GM20000 (cell line): ENCODE results near the gene PPP1R10.
"Not testable (repeated sequence)": the region's sequence is repeated elsewhere in the genome, so short reads cannot be mapped to it uniquely, and the experiment has no call there.

Experiments
- DNase-seq: peaks from one replicate; pipeline ENCODE4 v3.0.0; 2012; ENCODE audit warnings: low spot score
- CTCF ChIP-seq: IDR thresholded peaks from 2 replicates; pipeline ENCODE4 v1.5.1; 2012; ENCODE audit warnings: mild to moderate bottlenecking, control low read depth; ENCODE audit errors: extremely low read depth, missing control alignments

The PPP1R10 gene

GRCh38 chr6:30616811-30617564, at the start of gene PPP1R10:
TSS of gene PPP1R10 (minus strand) at chr6:30617243. CDS start at chr6:30609944, 7,299 bp downstream.
- peak; percentile 91 for DNase-seq

GRCh38 chr6:30666300-30666699, 49.3 kb upstream of the PPP1R10 start:
- DNase-seq, result not testable (repeated sequence)

More at GRCh38 chr6:30616811-30617564, at the start of gene PPP1R10:
- no peak for TF ChIP-seq CTCF

- DNase-seq, result no peak
- no peak for TF ChIP-seq CTCF
Observed at GRCh38 chr6:30664994-30665767, 48.1 kb upstream of the PPP1R10 start.

DNA sequence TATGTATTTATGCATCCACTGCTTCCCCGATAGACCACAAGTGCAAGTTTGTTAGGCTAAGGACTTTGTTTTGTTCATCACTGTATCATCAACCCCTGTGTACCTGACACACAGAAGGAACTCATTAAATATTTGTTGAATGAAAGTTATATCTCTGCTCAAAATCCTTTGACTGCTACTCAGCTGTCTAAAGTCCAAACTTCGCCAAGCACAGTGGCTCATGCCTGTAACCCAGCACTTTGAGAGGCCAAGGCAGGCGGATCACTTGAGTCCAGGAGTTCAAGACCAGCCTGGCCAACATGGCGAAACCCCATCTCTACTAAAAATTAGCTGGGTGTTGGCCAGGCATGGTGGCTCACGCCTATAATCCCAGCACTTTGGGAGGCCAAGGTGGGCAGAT, 40.9 kb upstream of the PPP1R10 start:
- DNase-seq, result not testable (repeated sequence)

- no peak for TF ChIP-seq CTCF
- no peak for DNase-seq
Observed at GRCh38 chr6:30657454-30657853, 40.4 kb upstream of the PPP1R10 start.

GRCh38 chr6:30656513-30656912, 39.5 kb upstream of the PPP1R10 start:
- no peak for DNase-seq
- no peak for TF ChIP-seq CTCF

DNA sequence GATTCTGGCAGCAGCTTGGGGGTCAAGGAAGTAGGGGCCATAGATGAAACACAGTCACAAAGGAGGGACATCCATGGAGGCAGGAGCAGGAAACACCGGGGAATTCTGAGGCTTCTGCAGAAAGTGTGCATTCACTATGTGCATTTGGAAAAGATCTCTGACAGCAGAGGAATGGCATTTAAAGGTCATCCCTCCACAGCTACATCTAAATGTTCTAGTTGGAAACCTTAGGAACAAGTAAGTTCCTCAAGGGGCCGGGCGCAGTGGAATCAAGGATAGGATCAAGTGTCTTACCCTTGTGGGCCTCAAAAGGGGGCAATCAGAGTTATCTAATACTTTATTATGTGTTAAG, 38.7 kb upstream of the PPP1R10 start:
- DNase-seq, result no peak
- no peak for TF ChIP-seq CTCF

DNA sequence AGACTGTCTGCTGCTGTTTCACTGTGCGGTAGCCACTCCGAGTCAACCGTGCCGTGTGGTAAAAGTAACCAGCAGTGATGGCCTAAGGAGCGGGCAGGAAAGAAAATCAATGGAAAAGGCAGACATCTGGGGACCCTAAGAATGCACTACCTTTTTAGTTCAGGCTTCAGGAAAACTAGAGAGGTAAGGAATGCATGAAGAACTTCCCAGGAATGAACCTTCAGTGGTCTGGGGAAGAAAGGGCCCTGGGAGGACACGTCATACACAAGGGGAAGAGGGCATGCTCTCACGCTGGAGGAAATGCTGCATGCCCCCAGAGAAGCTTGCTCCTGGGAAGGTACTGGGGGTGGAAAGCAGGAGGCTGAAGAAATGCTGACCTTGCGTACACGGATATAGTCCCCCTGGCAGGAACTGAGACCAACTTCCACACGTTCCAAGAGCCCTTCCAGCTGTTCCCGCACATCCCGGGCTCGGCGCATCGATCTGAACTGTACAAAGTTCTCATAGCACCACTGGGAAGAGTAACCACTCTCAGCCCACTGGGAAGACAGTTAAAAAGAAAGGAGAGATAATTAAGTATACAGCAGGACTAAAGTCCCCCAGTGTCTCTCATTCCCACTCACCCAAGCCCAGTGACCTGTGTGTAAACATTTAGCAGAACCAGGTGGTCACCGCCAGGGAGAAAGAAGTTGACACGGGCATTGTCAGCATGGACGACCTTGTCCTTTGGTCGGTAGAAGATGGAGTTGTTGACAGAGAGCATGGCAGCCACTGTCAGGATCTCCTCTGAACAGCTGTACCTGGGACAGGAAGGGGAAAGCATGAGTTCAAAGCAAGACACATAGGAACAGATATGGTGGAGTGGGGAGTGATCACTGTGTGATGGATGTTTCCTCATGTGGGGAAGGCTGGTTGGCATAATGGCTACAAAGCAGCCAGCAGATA, 38.0 kb upstream of the PPP1R10 start:
- DNase-seq, result no peak
- TF ChIP-seq CTCF, result no peak
